ENCODE data around the gene RRP8.

GRCh38 chr11:6565988-6566703 lies 37.3 kb downstream of the RRP8 start:
- TF ChIP-seq, protein P1, sequence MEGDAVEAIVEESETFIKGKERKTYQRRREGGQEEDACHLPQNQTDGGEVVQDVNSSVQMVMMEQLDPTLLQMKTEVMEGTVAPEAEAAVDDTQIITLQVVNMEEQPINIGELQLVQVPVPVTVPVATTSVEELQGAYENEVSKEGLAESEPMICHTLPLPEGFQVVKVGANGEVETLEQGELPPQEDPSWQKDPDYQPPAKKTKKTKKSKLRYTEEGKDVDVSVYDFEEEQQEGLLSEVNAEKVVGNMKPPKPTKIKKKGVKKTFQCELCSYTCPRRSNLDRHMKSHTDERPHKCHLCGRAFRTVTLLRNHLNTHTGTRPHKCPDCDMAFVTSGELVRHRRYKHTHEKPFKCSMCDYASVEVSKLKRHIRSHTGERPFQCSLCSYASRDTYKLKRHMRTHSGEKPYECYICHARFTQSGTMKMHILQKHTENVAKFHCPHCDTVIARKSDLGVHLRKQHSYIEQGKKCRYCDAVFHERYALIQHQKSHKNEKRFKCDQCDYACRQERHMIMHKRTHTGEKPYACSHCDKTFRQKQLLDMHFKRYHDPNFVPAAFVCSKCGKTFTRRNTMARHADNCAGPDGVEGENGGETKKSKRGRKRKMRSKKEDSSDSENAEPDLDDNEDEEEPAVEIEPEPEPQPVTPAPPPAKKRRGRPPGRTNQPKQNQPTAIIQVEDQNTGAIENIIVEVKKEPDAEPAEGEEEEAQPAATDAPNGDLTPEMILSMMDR (IDR thresholded peaks at IDR 0.05 in 2 of 3, conservative IDR thresholded peaks at IDR 0.05 in 1 of 3; ENCODE audit: insufficient read depth in 2 of 3, low read depth in 1 of 3, low read length in 3 of 3) = no peak
- TF ChIP-seq SMARCA5 (IDR thresholded peaks at IDR 0.05) (no peak), ERF (CRISPR knock-in tag; IDR thresholded peaks at IDR 0.05) (no peak), ZBTB34 (CRISPR knock-in tag; IDR thresholded peaks at IDR 0.05) (no peak), FOS (IDR thresholded peaks at IDR 0.05; ENCODE audit: extremely low read depth, insufficient read length) (no peak), HDAC6 (IDR thresholded peaks at IDR 0.05; ENCODE audit: low read depth, low read length) (no peak), ETV6 (IDR thresholded peaks at IDR 0.05; ENCODE audit: borderline replicate concordance in 1 of 2, low read depth in 2 of 2, low read length in 1 of 2) (no peak), ETV6 (CRISPR knock-in tag; IDR thresholded peaks at IDR 0.05; ENCODE audit: borderline replicate concordance) (no peak), WHSC1 (IDR thresholded peaks at IDR 0.05; ENCODE audit: low read length) (no peak)
- TF ChIP-seq, protein P2, sequence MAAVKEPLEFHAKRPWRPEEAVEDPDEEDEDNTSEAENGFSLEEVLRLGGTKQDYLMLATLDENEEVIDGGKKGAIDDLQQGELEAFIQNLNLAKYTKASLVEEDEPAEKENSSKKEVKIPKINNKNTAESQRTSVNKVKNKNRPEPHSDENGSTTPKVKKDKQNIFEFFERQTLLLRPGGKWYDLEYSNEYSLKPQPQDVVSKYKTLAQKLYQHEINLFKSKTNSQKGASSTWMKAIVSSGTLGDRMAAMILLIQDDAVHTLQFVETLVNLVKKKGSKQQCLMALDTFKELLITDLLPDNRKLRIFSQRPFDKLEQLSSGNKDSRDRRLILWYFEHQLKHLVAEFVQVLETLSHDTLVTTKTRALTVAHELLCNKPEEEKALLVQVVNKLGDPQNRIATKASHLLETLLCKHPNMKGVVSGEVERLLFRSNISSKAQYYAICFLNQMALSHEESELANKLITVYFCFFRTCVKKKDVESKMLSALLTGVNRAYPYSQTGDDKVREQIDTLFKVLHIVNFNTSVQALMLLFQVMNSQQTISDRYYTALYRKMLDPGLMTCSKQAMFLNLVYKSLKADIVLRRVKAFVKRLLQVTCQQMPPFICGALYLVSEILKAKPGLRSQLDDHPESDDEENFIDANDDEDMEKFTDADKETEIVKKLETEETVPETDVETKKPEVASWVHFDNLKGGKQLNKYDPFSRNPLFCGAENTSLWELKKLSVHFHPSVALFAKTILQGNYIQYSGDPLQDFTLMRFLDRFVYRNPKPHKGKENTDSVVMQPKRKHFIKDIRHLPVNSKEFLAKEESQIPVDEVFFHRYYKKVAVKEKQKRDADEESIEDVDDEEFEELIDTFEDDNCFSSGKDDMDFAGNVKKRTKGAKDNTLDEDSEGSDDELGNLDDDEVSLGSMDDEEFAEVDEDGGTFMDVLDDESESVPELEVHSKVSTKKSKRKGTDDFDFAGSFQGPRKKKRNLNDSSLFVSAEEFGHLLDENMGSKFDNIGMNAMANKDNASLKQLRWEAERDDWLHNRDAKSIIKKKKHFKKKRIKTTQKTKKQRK (IDR thresholded peaks at IDR 0.05; ENCODE audit: borderline replicate concordance, low read depth, low read length) = no peak
- TF ChIP-seq, protein P3, sequence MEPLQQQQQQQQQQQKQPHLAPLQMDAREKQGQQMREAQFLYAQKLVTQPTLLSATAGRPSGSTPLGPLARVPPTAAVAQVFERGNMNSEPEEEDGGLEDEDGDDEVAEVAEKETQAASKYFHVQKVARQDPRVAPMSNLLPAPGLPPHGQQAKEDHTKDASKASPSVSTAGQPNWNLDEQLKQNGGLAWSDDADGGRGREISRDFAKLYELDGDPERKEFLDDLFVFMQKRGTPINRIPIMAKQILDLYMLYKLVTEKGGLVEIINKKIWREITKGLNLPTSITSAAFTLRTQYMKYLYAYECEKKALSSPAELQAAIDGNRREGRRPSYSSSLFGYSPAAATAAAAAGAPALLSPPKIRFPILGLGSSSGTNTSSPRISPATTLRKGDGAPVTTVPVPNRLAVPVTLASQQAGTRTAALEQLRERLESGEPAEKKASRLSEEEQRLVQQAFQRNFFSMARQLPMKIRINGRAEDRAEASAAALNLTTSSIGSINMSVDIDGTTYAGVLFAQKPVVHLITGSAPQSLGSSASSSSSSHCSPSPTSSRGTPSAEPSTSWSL (CRISPR knock-in tag; IDR thresholded peaks at IDR 0.05; ENCODE audit: borderline replicate concordance) = no peak

Measured in K562 (cell line).